ENCODE results near the gene PHF21A.

PHF21A gene

DNA sequence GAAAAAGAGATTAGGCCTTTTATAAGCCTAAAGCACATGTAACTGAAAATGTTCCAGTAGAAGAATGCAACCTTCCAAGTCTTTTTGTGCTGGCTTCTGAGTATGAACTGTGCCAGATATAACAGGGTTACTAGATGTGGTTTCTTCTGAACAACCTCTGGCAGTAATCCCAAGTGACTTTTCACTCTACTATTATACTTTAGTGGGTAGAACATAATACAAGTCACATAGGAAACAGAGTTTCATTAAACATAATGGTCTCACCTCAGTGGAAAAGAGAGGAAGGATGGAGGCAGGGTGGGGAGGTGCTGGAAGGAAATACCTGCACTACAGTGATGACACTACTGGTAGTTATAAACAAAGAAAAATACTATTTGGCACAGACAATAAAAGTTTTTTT is 81.3 kb downstream of the PHF21A start:
- Histone ChIP-seq H3K9ac (ENCODE audit: low read length) (no peak overlapping the region), H3K4me1 (ENCODE audit: insufficient read depth, low read length, severe bottlenecking) (no peaks in the 10 kb centered on the region), H3K79me2 (ENCODE audit: insufficient read depth, low read length) (no peaks in the 10 kb centered on the region), H3K4me2 (ENCODE audit: low read length) (no peak overlapping the region), H3K9me2 (ENCODE audit: low read depth, low read length) (no peaks in the 10 kb centered on the region), H2AFZ (ENCODE audit: low read length) (no peak overlapping the region), H4K20me1 (ENCODE audit: insufficient read depth, low read length) (no peaks in the 10 kb centered on the region), H3K27ac (ENCODE audit: low read depth, low read length, poor library complexity, severe bottlenecking) (no peak overlapping the region), H3K4me3 (ENCODE audit: low read depth, low read length, poor library complexity, severe bottlenecking) (no peak overlapping the region), H3K36me3 (ENCODE audit: insufficient read depth, low read length) (no peaks in the 10 kb centered on the region), H3K9me3 (ENCODE audit: low read length) (no peaks in the 10 kb centered on the region), H3F3A (ENCODE audit: insufficient read depth, low read length) (no peaks in the 10 kb centered on the region), H3K27me3 (ENCODE audit: insufficient read depth, low read length) (no peaks in the 10 kb centered on the region)
- TF ChIP-seq, protein P1, sequence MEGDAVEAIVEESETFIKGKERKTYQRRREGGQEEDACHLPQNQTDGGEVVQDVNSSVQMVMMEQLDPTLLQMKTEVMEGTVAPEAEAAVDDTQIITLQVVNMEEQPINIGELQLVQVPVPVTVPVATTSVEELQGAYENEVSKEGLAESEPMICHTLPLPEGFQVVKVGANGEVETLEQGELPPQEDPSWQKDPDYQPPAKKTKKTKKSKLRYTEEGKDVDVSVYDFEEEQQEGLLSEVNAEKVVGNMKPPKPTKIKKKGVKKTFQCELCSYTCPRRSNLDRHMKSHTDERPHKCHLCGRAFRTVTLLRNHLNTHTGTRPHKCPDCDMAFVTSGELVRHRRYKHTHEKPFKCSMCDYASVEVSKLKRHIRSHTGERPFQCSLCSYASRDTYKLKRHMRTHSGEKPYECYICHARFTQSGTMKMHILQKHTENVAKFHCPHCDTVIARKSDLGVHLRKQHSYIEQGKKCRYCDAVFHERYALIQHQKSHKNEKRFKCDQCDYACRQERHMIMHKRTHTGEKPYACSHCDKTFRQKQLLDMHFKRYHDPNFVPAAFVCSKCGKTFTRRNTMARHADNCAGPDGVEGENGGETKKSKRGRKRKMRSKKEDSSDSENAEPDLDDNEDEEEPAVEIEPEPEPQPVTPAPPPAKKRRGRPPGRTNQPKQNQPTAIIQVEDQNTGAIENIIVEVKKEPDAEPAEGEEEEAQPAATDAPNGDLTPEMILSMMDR (IDR thresholded peaks at IDR 0.05; ENCODE audit: low read length), result no peak
- TF ChIP-seq EZH2 (IDR thresholded peaks at IDR 0.05; ENCODE audit: borderline replicate concordance, low read length), result no peak

DNA sequence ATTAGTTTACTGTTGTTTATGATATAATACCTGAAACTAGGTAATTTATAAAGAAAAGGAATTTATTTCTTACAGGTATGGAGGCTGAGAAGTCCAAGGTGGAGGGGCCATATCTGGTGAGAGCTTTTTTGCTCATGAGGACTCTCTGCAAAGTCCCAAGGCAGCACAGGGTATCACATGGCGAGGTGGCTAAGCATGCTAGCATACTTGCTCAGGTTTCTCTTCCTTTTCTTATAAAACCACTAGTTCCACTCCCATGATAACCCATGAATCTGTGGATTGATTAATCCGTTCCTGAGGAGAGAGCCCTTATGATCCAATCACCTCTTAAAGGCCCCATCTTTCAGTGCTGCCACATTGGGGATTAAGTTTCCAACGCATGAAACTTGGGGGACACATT is 82.7 kb downstream of the PHF21A start:
- no peaks in the 10 kb centered on the region for H3K4me1 ChIP-seq (ENCODE audit: insufficient read depth, low read length, severe bottlenecking)
- no peak overlapping the region for H3K4me2 ChIP-seq (ENCODE audit: low read length)
- H2AFZ ChIP-seq (ENCODE audit: low read length), result no peak overlapping the region
- H3K79me2 ChIP-seq (ENCODE audit: insufficient read depth, low read length), result no peaks in the 10 kb centered on the region
- no peaks in the 10 kb centered on the region for H3K36me3 ChIP-seq (ENCODE audit: insufficient read depth, low read length)
- H3K27me3 ChIP-seq (ENCODE audit: insufficient read depth, low read length), result no peaks in the 10 kb centered on the region
- no peaks in the 10 kb centered on the region for H3K9me2 ChIP-seq (ENCODE audit: low read depth, low read length)
- no peaks in the 10 kb centered on the region for H3F3A ChIP-seq (ENCODE audit: insufficient read depth, low read length)
- H3K27ac ChIP-seq (ENCODE audit: low read depth, low read length, poor library complexity, severe bottlenecking), result no peak overlapping the region
- TF ChIP-seq EZH2 (IDR thresholded peaks at IDR 0.05; ENCODE audit: borderline replicate concordance, low read length), result no peak
- TF ChIP-seq, protein P1 (IDR thresholded peaks at IDR 0.05; ENCODE audit: low read length), result no peak
- H3K9me3 ChIP-seq (ENCODE audit: low read length), result no peaks in the 10 kb centered on the region
- H4K20me1 ChIP-seq (ENCODE audit: insufficient read depth, low read length), result no peaks in the 10 kb centered on the region
- no peak overlapping the region for H3K9ac ChIP-seq (ENCODE audit: low read length)
- no peak overlapping the region for H3K4me3 ChIP-seq (ENCODE audit: low read depth, low read length, poor library complexity, severe bottlenecking)

DNA sequence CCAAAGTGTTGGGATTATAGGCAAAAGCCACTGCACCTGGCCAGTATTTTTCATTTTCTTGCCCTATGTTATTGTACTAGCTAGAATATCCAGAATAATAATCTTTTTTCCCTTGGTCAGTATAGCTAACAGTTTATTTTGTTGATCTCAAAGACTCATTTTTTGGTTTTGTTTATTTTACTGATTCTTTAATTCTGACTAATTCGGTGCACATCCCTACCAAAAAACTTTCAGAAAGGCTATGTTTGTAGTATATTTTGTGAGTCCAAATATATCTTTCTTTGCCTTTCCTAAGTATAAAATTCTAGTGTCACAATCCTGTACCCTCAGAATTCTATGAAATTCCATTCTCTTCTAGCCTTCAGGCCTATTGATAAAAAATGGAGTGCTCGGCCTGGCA is 84.3 kb downstream of the PHF21A start:
- Histone ChIP-seq H3K4me1 (ENCODE audit: insufficient read depth, low read length, severe bottlenecking) (no peaks in the 10 kb centered on the region), H3K4me2 (ENCODE audit: low read length) (no peak overlapping the region), H4K20me1 (ENCODE audit: insufficient read depth, low read length) (no peaks in the 10 kb centered on the region), H3K4me3 (ENCODE audit: low read depth, low read length, poor library complexity, severe bottlenecking) (no peak overlapping the region), H3K79me2 (ENCODE audit: insufficient read depth, low read length) (no peaks in the 10 kb centered on the region), H3K27ac (ENCODE audit: low read depth, low read length, poor library complexity, severe bottlenecking) (no peak overlapping the region), H2AFZ (ENCODE audit: low read length) (no peak overlapping the region), H3K36me3 (ENCODE audit: insufficient read depth, low read length) (no peaks in the 10 kb centered on the region), H3F3A (ENCODE audit: insufficient read depth, low read length) (no peaks in the 10 kb centered on the region), H3K9me3 (ENCODE audit: low read length) (no peaks in the 10 kb centered on the region), H3K9ac (ENCODE audit: low read length) (no peak overlapping the region), H3K27me3 (ENCODE audit: insufficient read depth, low read length) (no peaks in the 10 kb centered on the region), H3K9me2 (ENCODE audit: low read depth, low read length) (no peaks in the 10 kb centered on the region)
- TF ChIP-seq, protein P1 (IDR thresholded peaks at IDR 0.05; ENCODE audit: low read length), result no peak
- no peak for TF ChIP-seq EZH2 (IDR thresholded peaks at IDR 0.05; ENCODE audit: borderline replicate concordance, low read length)

All from OCI-LY1 (cell line).